H1 (cell line): ENCODE results near the gene FGD5. TPM values are rescaled to one million over a fixed set of nuclear protein-coding genes. Genes with fewer than 3 reads are reported as not detected.

Experiments used
- CTCF ChIA-PET: fragments of 300-600 bp; sonication (Branson Sonifier 250); formaldehyde crosslinking; loops from one replicate; lab custom pipeline; 2021; ENCODE audit not compliant: partially characterized antibody; lab: Charles Lee
- POLR2A ChIA-PET: fragments of 300-600 bp; sonication (Branson Sonifier 250); formaldehyde crosslinking; loops from one replicate; lab custom pipeline; 2021; ENCODE audit warnings: inconsistent platforms; ENCODE audit not compliant: partially characterized antibody; lab: Charles Lee
- DNase-seq, 2 experiments: peaks; one replicate each; pipeline versions ENCODE4 v3.0.0 to v3.0.0-alpha.2; 2010 to 2022; ENCODE audit warnings: low spot score in 2 of 2, low read depth in 1 of 2, mixed read lengths in 1 of 2
- FAIRE-seq: peaks from 2 replicates; lab custom pipeline; 2011; peaks lifted over from hg19 to GRCh38; lab: Jason Lieb, UNC
- H2AFZ ChIP-seq: 2 replicates; pipeline ENCODE4 v1.8.1; 2012; ENCODE audit warnings: low read length, inconsistent platforms
- H2AK5ac ChIP-seq: 2 replicates; pipeline ENCODE4 v1.6.1; 2013; ENCODE audit warnings: low read depth, low read length
- H2BK120ac ChIP-seq: replicated peaks from 2 replicates; pipeline ENCODE3; 2013; ENCODE audit warnings: low read depth, low read length, inconsistent platforms
- H2BK12ac ChIP-seq: 2 replicates; pipeline ENCODE4 v1.6.1; 2013; ENCODE audit warnings: low read depth, low read length
- H2BK15ac ChIP-seq: 2 replicates; pipeline ENCODE4 v1.6.1; 2013; ENCODE audit warnings: low read length
- H2BK20ac ChIP-seq: 2 replicates; pipeline ENCODE4 v1.6.1; 2013; ENCODE audit warnings: low read length
- H2BK5ac ChIP-seq: 2 replicates; pipeline ENCODE4 v1.6.1; 2013; ENCODE audit warnings: low read depth, low read length
- H3K14ac ChIP-seq: 2 replicates; pipeline ENCODE4 v1.6.1; 2013; ENCODE audit warnings: inconsistent platforms; ENCODE audit not compliant: insufficient read length
- H3K18ac ChIP-seq: 2 replicates; pipeline ENCODE4 v1.6.1; 2013; ENCODE audit warnings: low read length; ENCODE audit errors: extremely low read depth
- H3K23ac ChIP-seq: 2 replicates; pipeline ENCODE4 v1.6.1; 2013; ENCODE audit warnings: inconsistent platforms; ENCODE audit not compliant: insufficient read length
- H3K23me2 ChIP-seq: 2 replicates; pipeline ENCODE4 v1.6.1; 2013; ENCODE audit warnings: low read depth, low read length
- H3K27ac ChIP-seq: 2 replicates; pipeline ENCODE4 v1.6.1; 2011; ENCODE audit warnings: low read depth, low read length, inconsistent platforms
- H3K27me3 ChIP-seq, 4 experiments: replicated peaks in 1 of 4; 1 replicate in 1 of 4; 2 replicates in 3 of 4; pipeline versions ENCODE4 v1.6.1 to v1.8.1; 2011 to 2013; ENCODE audit warnings: low read length in 3 of 4, mild to moderate bottlenecking in 3 of 4, inconsistent platforms in 2 of 4, mixed read lengths in 2 of 4, moderate library complexity in 1 of 4; ENCODE audit not compliant: control insufficient read depth in 3 of 4, insufficient read depth in 3 of 4; ENCODE audit errors: extremely low read depth in 1 of 4
- H3K36me3 ChIP-seq, 4 experiments: 2 replicates each; pipeline versions ENCODE4 v1.6.1 to v1.8.1; 2011 to 2013; ENCODE audit warnings: mild to moderate bottlenecking in 4 of 4, low read length in 3 of 4, moderate library complexity in 2 of 4, control low read depth in 1 of 4, inconsistent platforms in 1 of 4; ENCODE audit not compliant: insufficient read depth in 4 of 4, control insufficient read depth in 2 of 4
- H3K4ac ChIP-seq: replicated peaks from 2 replicates; pipeline ENCODE3; 2013; ENCODE audit warnings: low read length, low read depth, mixed read lengths, inconsistent platforms; ENCODE audit not compliant: insufficient read length
- H3K4me1 ChIP-seq, 4 experiments: replicated peaks in 1 of 4; 1 replicate in 1 of 4; 2 replicates in 3 of 4; pipeline versions ENCODE4 v1.6.1 to v1.8.1; 2011 to 2013; ENCODE audit warnings: low read length in 3 of 4, inconsistent platforms in 2 of 4, mixed read lengths in 1 of 4; ENCODE audit not compliant: insufficient read depth in 4 of 4, control insufficient read depth in 3 of 4
- H3K4me2 ChIP-seq, 2 experiments: 2 replicates each; pipeline versions ENCODE4 v1.6.1 to v1.8.1; 2011 to 2013; ENCODE audit warnings: low read depth in 2 of 2, low read length in 2 of 2, control low read depth in 1 of 2, inconsistent platforms in 1 of 2, mild to moderate bottlenecking in 1 of 2; ENCODE audit not compliant: insufficient read depth in 1 of 2
- H3K4me3 ChIP-seq, 4 experiments: fragments of 200-600, 300-600 bp in 1 of 4; sonication (generic), shearing (Covaris generic), sonication (Bioruptor Twin) in 1 of 4; 2 replicates each; pipeline versions ENCODE4 v1.5.1 to v1.8.1; 2011 to 2016; ENCODE audit warnings: low read length in 4 of 4, low read depth in 3 of 4, control low read depth in 2 of 4, inconsistent platforms in 2 of 4, mild to moderate bottlenecking in 2 of 4, mixed read lengths in 1 of 4, moderate library complexity in 1 of 4; ENCODE audit not compliant: insufficient read depth in 2 of 4; ENCODE audit errors: extremely low read depth in 1 of 4
- H3K56ac ChIP-seq: replicated peaks from 2 replicates; pipeline ENCODE3; 2013; ENCODE audit warnings: low read depth, mild to moderate bottlenecking, mixed read lengths, low read length, inconsistent platforms; ENCODE audit not compliant: insufficient read length
- H3K79me1 ChIP-seq: 2 replicates; pipeline ENCODE4 v1.6.1; 2013; ENCODE audit warnings: low read depth, low read length, control low read depth
- H3K79me2 ChIP-seq, 2 experiments: 2 replicates each; pipeline versions ENCODE4 v1.6.1 to v1.8.1; 2012 to 2013; ENCODE audit warnings: low read length in 2 of 2, mild to moderate bottlenecking in 2 of 2, inconsistent platforms in 1 of 2; ENCODE audit not compliant: insufficient read depth in 2 of 2, control insufficient read depth in 1 of 2
- H3K9ac ChIP-seq, 4 experiments: replicated peaks in 1 of 4; 1 replicate in 1 of 4; 2 replicates in 3 of 4; pipeline versions ENCODE4 v1.6.1 to v1.8.1; 2011 to 2013; ENCODE audit warnings: low read depth in 3 of 4, low read length in 3 of 4, control low read depth in 2 of 4, mild to moderate bottlenecking in 2 of 4, moderate library complexity in 2 of 4, inconsistent platforms in 1 of 4; ENCODE audit errors: extremely low read depth in 1 of 4
- H3K9me3 ChIP-seq, 2 experiments: 2 replicates each; pipeline versions ENCODE4 v1.6.1 to v1.8.1; 2012 to 2013; ENCODE audit warnings: mild to moderate bottlenecking in 2 of 2, moderate library complexity in 2 of 2, control low read depth in 1 of 2, inconsistent platforms in 1 of 2, low read depth in 1 of 2, low read length in 1 of 2, mixed read lengths in 1 of 2; ENCODE audit not compliant: insufficient read depth in 2 of 2
- H4K20me1 ChIP-seq, 2 experiments: replicated peaks in 1 of 2; 2 replicates each; pipeline versions ENCODE3 to v1.8.1; 2011 to 2013; ENCODE audit warnings: inconsistent platforms in 2 of 2, low read length in 2 of 2, mild to moderate bottlenecking in 1 of 2; ENCODE audit not compliant: insufficient read depth in 2 of 2, control insufficient read depth in 1 of 2
- H4K5ac ChIP-seq: 2 replicates; pipeline ENCODE4 v1.6.1; 2013; ENCODE audit warnings: low read length, low read depth, mixed read lengths, inconsistent platforms; ENCODE audit not compliant: insufficient read length
- H4K8ac ChIP-seq: 2 replicates; pipeline ENCODE4 v1.8.0; 2013; ENCODE audit warnings: mild to moderate bottlenecking, moderate library complexity, low read length, inconsistent platforms; ENCODE audit not compliant: insufficient read depth; ENCODE audit errors: extremely low read depth
- H4K91ac ChIP-seq: replicated peaks from 2 replicates; pipeline ENCODE3; 2013; ENCODE audit warnings: low read length, mixed read lengths, inconsistent platforms; ENCODE audit not compliant: insufficient read length
- CEBPB ChIP-seq: IDR thresholded peaks from 2 replicates; pipeline ENCODE4 v1.6.1; 2012; ENCODE audit warnings: low read depth, low read length
- CHD2 ChIP-seq: IDR thresholded peaks from 2 replicates; pipeline ENCODE4 v1.6.1; 2012; ENCODE audit warnings: low read length, improper control_type of control experiment
- WGBS, 2 experiments: shearing (Covaris generic) in 1 of 2; methylation state at CpG; one replicate each; pipeline versions ENCODE4 v1.1.6 to v1.1.7; 2013 to 2015; ENCODE audit warnings: low lambda C conversion rate in 2 of 2, mixed read lengths in 2 of 2, inconsistent platforms in 1 of 2, low coverage in 1 of 2, missing lambda C conversion rate in 1 of 2; ENCODE audit not compliant: insufficient replicate concordance in 2 of 2, insufficient coverage in 1 of 2, insufficient read length in 1 of 2; ENCODE audit errors: extremely low coverage in 1 of 2, missing lambda C conversion rate in 1 of 2; 5-methylcytosine and 5-hydroxymethylcytosine counted together
- polyA plus RNA-seq, 7 experiments: library from polyadenylated mRNA; depleted of rRNA in 3 of 7; stranded (reverse) in 5 of 7; unstranded in 2 of 7; fragments of >200 nt in 5 of 7; fragments of 200-250 nt in 2 of 7; gene quantifications; 1 replicate in 5 of 7; 2 replicates in 1 of 7; 4 replicates in 1 of 7; pipeline versions ENCODE4 v1.2.1 to v1.2.3, GENCODE V29; 2011 to 2013; ENCODE audit warnings: missing spikeins in 2 of 7, mixed read lengths in 2 of 7
- total RNA-seq: library from RNA; stranded (reverse); fragmentation: NEBNext Ultra II Directional; extraction: Animal tissue kit (Norgen Biotek cat#: 25700); gene quantifications from 2 replicates; pipeline ENCODE4 v1.2.1, GENCODE V29; 2021

FGD5 gene
- total and polyA plus RNA-seq, 2 of the 8 experiments (the other 6 are each of a cell fraction or from before 2014, with no cell fraction given): 4.7 to 14.3 TPM

DNA sequence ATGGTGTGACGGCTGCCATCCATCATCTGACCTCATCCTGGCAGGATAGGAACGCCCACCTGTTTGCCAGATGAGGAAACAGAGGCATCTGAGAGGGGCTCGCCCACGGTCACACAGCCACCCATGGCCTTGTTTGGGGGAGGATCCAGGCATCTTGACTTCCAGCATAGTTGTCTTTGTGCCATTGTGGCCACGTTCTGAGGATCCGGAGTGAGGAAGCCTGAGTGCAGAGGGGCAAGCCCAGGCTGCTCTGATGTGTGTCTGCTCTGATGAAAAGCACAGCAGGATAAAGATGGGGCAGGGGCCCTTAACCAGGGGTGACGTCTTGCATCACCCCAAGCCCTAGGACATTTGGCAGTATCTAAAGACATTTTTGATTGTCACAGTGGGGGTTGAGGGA, 58.7 kb downstream of the FGD5 start:
- Histone ChIP-seq H3K79me1 (no peaks in the 10 kb centered on the region; the same call in 1 of the 2 replicates), H3K9ac (no peak overlapping the region), H2AK5ac (no peak overlapping the region), H2BK12ac (0 out of 2 replicates have a peak overlapping the region, but pooled peaks have one; percentile 9), H3K4me2 (no peak overlapping the region; a peak in 1 of 4 replicates), H3K4me3 (no peak overlapping the region), H3K18ac (peak overlapping the region; percentile 0; the same call in 1 of the 2 replicates), H3K36me3 (no peaks in the 10 kb centered on the region), H3K56ac (no peak overlapping the region), H4K91ac (no peak overlapping the region), H3K9me3 (no peaks in the 10 kb centered on the region), H4K20me1 (no peaks in the 10 kb centered on the region), H2BK120ac (no peak overlapping the region), H3K27me3 (no peaks in the 10 kb centered on the region), H3K4me1 (peaks cover 0 to 21% (median 12%) of the 10 kb centered on the region in 4 experiments; a peak in 6 of 7 replicates), H3K27ac (no peak overlapping the region), H2BK15ac (peak overlapping the region; percentile 46; the same call in 1 of the 2 replicates), H2BK5ac (peak overlapping the region; percentile 19; the same call in 1 of the 2 replicates), H3K4ac (no peak overlapping the region), H3K23ac (no peak overlapping the region), H4K5ac (no peak overlapping the region), H2AFZ (no peak overlapping the region), H2BK20ac (no peak overlapping the region), H3K14ac (no peak overlapping the region), H3K79me2 (no peaks in the 10 kb centered on the region), H4K8ac (0 out of 2 replicates have a peak overlapping the region, but pooled peaks have one; percentile 21), H3K23me2 (no peaks in the 10 kb centered on the region)
- 81% methylated on average over 5 of the region's 7 CpGs; no CpG with 5 or more reads in 1 of the 2 experiments for WGBS, 2 experiments
- TF ChIP-seq CEBPB (0 out of 2 replicates have a peak, but pooled peaks have one; percentile 10), CHD2 (no peak)
- ChIA-PET POLR2A (no interaction called here), CTCF (interaction anchor here (0.5 to 7.9 kb wide), 4 partner anchors 8 to 746 kb away, joined by 3 to 50 read pairs (median 4); no protein-coding TSS in a partner anchor)
- no peak for DNase-seq
- no peak for FAIRE-seq
